Trophoblast cell (in vitro differentiated cells and primary cell): Measurements from ENCODE around the gene PRUNE2.

Source experiments
- DNase-seq, 2 donors: peaks; one replicate each; pipeline ENCODE4 v3.0.0-alpha.2; 2016
- H2AFZ ChIP-seq: 2 replicates; pipeline ENCODE4 v1.6.1; 2013; ENCODE audit warnings: low read length, moderate library complexity, mild to moderate bottlenecking; ENCODE audit not compliant: insufficient read depth, poor library complexity
- H2AK5ac ChIP-seq: 2 replicates; pipeline ENCODE4 v1.6.1; 2013; ENCODE audit warnings: mild to moderate bottlenecking, low read length
- H2BK120ac ChIP-seq: 2 replicates; pipeline ENCODE4 v1.6.1; 2013; ENCODE audit warnings: low read length, mild to moderate bottlenecking, moderate library complexity; ENCODE audit not compliant: insufficient read depth, poor library complexity
- H2BK12ac ChIP-seq: 2 replicates; pipeline ENCODE4 v1.6.1; 2013; ENCODE audit warnings: mild to moderate bottlenecking, low read length, moderate library complexity
- H2BK5ac ChIP-seq: 2 replicates; pipeline ENCODE4 v1.6.1; 2013; ENCODE audit warnings: low read length, low read depth, moderate library complexity, mild to moderate bottlenecking; ENCODE audit not compliant: poor library complexity
- H3K14ac ChIP-seq: 2 replicates; pipeline ENCODE4 v1.6.1; 2013; ENCODE audit warnings: mild to moderate bottlenecking, low read length
- H3K18ac ChIP-seq: 2 replicates; pipeline ENCODE4 v1.6.1; 2013; ENCODE audit warnings: mild to moderate bottlenecking, low read length
- H3K23ac ChIP-seq: 2 replicates; pipeline ENCODE4 v1.6.1; 2013; ENCODE audit warnings: low read length
- H3K27ac ChIP-seq: 2 replicates; pipeline ENCODE4 v1.5.1; 2013; ENCODE audit warnings: low read depth, mild to moderate bottlenecking, inconsistent platforms, low read length, moderate library complexity
- H3K27me3 ChIP-seq: 2 replicates; pipeline ENCODE4 v1.6.1; 2013; ENCODE audit warnings: inconsistent platforms, mild to moderate bottlenecking, low read length, moderate library complexity; ENCODE audit not compliant: insufficient read depth
- H3K36me3 ChIP-seq, 2 experiments: 1 replicate in 1 of 2; 2 replicates in 1 of 2; pipeline ENCODE4 v1.6.1; 2013; ENCODE audit warnings: low read length in 2 of 2, mild to moderate bottlenecking in 2 of 2, moderate library complexity in 1 of 2; ENCODE audit not compliant: insufficient read depth in 2 of 2, control insufficient read depth in 1 of 2
- H3K4ac ChIP-seq: 2 replicates; pipeline ENCODE4 v1.6.1; 2013; ENCODE audit warnings: low read depth, mild to moderate bottlenecking, low read length, moderate library complexity
- H3K4me1 ChIP-seq, 2 experiments: 1 replicate in 1 of 2; 2 replicates in 1 of 2; pipeline ENCODE4 v1.6.1; 2013; ENCODE audit warnings: low read length in 2 of 2, mild to moderate bottlenecking in 2 of 2, moderate library complexity in 1 of 2; ENCODE audit not compliant: insufficient read depth in 2 of 2, control insufficient read depth in 1 of 2
- H3K4me2 ChIP-seq: 2 replicates; pipeline ENCODE4 v1.6.1; 2013; ENCODE audit warnings: inconsistent platforms, mild to moderate bottlenecking, low read length, moderate library complexity
- H3K4me3 ChIP-seq: 2 replicates; pipeline ENCODE4 v1.5.1; 2013; ENCODE audit warnings: mild to moderate bottlenecking, low read depth, low read length, inconsistent platforms
- H3K79me1 ChIP-seq: one replicate; pipeline ENCODE4 v1.6.1; 2013; ENCODE audit warnings: low read length
- H3K79me2 ChIP-seq: 2 replicates; pipeline ENCODE4 v1.6.1; 2013; ENCODE audit warnings: low read length, mild to moderate bottlenecking; ENCODE audit not compliant: control insufficient read depth, insufficient read depth, poor library complexity
- H3K9ac ChIP-seq: 2 replicates; pipeline ENCODE4 v1.6.1; 2013; ENCODE audit warnings: mild to moderate bottlenecking, low read length
- H3K9me3 ChIP-seq: 2 replicates; pipeline ENCODE4 v1.6.1; 2013; ENCODE audit warnings: low read depth, mild to moderate bottlenecking, control low read depth, inconsistent platforms, low read length; ENCODE audit not compliant: insufficient read depth
- H4K12ac ChIP-seq: 2 replicates; pipeline ENCODE4 v1.6.1; 2013; ENCODE audit warnings: low read depth, mild to moderate bottlenecking, low read length, moderate library complexity
- H4K8ac ChIP-seq: 2 replicates; pipeline ENCODE4 v1.6.1; 2013; ENCODE audit warnings: low read depth, mild to moderate bottlenecking, low read length, moderate library complexity
- H4K91ac ChIP-seq: one replicate; pipeline ENCODE4 v1.6.1; 2013; ENCODE audit warnings: low read depth, mild to moderate bottlenecking, low read length, moderate library complexity
- WGBS: extraction: QIAGEN DNeasy Blood & Tissue Kit; methylation state at CpG from one replicate; pipeline ENCODE4 v1.1.7; 2013; ENCODE audit warnings: missing lambda C conversion rate; ENCODE audit not compliant: insufficient read length, insufficient coverage; ENCODE audit errors: extremely low coverage; 5-methylcytosine and 5-hydroxymethylcytosine counted together

Gene PRUNE2

DNA sequence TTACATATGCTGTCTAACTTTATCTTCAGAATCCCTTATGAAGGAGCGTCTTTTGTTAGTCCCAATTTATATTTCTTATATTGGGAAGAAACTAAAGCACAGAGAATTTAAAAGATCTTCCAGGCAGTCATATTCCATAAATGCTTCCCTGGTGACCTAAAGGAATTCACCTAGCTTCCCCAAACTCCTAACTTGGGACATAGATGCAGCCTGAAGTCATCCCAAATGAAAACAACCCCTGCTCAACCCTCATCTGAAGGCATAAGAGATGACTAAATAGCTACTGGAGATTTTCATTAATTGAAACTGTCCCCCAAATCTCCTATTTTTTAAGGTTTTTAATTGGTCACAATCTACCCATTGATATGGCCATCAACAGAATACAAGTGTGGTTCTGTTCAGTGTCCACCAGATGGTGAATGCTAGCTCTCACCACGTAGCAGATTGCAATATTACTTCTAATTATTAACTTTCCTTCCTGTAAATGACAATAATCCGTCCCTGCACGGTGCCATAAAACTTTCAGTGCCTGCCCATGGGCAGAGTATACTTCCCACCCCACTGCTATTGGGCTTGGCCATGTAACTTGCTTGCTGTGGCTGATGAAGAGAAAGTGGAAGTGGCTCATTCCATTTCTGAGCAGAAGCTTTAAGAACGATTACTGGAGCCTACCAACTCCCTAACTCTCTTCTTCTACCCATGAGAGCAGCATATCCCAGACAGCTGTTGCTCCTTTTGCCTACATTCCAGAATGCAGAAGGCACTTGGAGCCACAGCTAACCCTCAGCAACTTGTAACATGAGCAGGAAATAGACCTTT is 18.7 kb downstream of the PRUNE2 start:
- Histone ChIP-seq H2AK5ac (no peak overlapping the region), H3K79me1 (peaks cover 1% of the 10 kb centered on the region), H2BK120ac (no peak overlapping the region), H2BK5ac (no peak overlapping the region), H3K18ac (no peak overlapping the region), H2BK12ac (no peak overlapping the region), H2AFZ (no peak overlapping the region), H4K12ac (no peak overlapping the region), H4K91ac (no peak overlapping the region), H3K14ac (no peak overlapping the region), H3K4ac (no peak overlapping the region), H3K27me3 (no peaks in the 10 kb centered on the region), H3K4me2 (no peak overlapping the region), H3K23ac (no peak overlapping the region), H3K9me3 (no peaks in the 10 kb centered on the region), H3K79me2 (no peaks in the 10 kb centered on the region), H3K27ac (no peak overlapping the region), H3K36me3 (no peaks in the 10 kb centered on the region), H3K4me1 (peaks cover 0 to 10% of the 10 kb centered on the region in 2 experiments), H4K8ac (no peak overlapping the region), H3K4me3 (no peak overlapping the region), H3K9ac (no peak overlapping the region)
- DNase-seq, result peak in 1 of 2 donors; percentile 38
- WGBS, result no CpG with 5 or more reads among the region's 5 CpGs

DNA sequence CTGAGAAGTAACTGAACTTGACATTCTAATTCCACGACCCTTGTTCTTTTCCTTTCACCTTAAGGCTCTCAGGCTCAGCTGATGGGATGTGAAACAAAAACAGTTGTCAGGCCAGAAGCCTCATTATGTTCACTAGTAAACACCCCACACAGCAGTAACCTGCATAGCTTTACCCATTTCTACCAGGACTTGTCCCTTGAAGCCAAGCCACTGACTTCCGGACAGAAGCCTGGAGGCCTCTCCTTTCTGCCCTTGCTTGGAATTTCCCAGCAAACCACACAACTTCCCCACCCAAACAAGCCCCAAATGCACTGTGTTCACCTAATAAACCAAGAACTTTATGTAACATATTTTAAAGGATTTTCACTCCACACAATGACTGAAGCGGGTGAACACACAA is 19.6 kb downstream of the PRUNE2 start:
- Histone ChIP-seq H2AK5ac (no peak overlapping the region), H3K4me2 (no peak overlapping the region), H4K12ac (no peak overlapping the region), H3K4me3 (no peak overlapping the region), H2BK5ac (no peak overlapping the region), H3K18ac (no peak overlapping the region), H2BK120ac (no peak overlapping the region), H3K9me3 (no peaks in the 10 kb centered on the region), H3K27ac (no peak overlapping the region), H3K4ac (no peak overlapping the region), H2BK12ac (no peak overlapping the region), H3K27me3 (no peaks in the 10 kb centered on the region), H4K8ac (no peak overlapping the region), H3K79me2 (no peaks in the 10 kb centered on the region), H3K4me1 (peaks cover 0 to 10% of the 10 kb centered on the region in 2 experiments), H3K23ac (no peak overlapping the region), H3K14ac (no peak overlapping the region), H3K36me3 (no peaks in the 10 kb centered on the region), H2AFZ (no peak overlapping the region), H4K91ac (no peak overlapping the region), H3K9ac (no peak overlapping the region), H3K79me1 (peaks cover 1% of the 10 kb centered on the region)
- WGBS, result no CpG with 5 or more reads among the region's 3 CpGs
- DNase-seq, result no peak

DNA sequence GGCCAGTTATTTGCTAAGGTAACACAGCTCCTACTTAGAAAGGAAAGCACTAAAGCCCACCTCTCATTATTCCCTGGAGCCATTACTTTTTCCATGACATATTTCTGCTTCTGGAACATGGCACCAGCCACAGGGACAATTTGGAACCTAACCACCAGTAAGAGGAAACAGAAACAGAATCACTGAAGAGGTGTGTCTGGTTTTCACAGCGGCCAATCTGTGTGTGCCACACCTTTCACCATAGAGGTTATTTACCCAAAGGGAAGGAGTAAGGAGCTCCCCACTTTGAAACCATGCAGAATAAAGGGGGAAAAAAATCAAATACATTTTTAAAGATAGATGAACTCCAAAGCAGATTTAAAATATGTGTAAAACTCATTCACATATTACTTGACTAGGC is 21.1 kb downstream of the PRUNE2 start:
- H3K23ac ChIP-seq, result no peak overlapping the region
- H2BK120ac ChIP-seq, result no peak overlapping the region
- H3K9ac ChIP-seq, result no peak overlapping the region
- no peak for DNase-seq
- H3K36me3 ChIP-seq, result no peaks in the 10 kb centered on the region
- no peaks in the 10 kb centered on the region for H3K27me3 ChIP-seq
- peaks cover 0 to 10% of the 10 kb centered on the region in 2 experiments for H3K4me1 ChIP-seq
- no peak overlapping the region for H3K27ac ChIP-seq
- no peak overlapping the region for H3K14ac ChIP-seq
- H4K12ac ChIP-seq, result no peak overlapping the region
- H2BK5ac ChIP-seq, result no peak overlapping the region
- H2BK12ac ChIP-seq, result no peak overlapping the region
- no CpG with 5 or more reads among the region's 1 CpG for WGBS
- H3K79me2 ChIP-seq, result no peaks in the 10 kb centered on the region
- H3K18ac ChIP-seq, result no peak overlapping the region
- H4K8ac ChIP-seq, result no peak overlapping the region
- no peak overlapping the region for H2AK5ac ChIP-seq
- H2AFZ ChIP-seq, result no peak overlapping the region
- H3K79me1 ChIP-seq, result peaks cover 1% of the 10 kb centered on the region
- H3K4me2 ChIP-seq, result no peak overlapping the region
- H4K91ac ChIP-seq, result no peak overlapping the region
- no peak overlapping the region for H3K4me3 ChIP-seq
- no peak overlapping the region for H3K4ac ChIP-seq
- no peaks in the 10 kb centered on the region for H3K9me3 ChIP-seq

DNA sequence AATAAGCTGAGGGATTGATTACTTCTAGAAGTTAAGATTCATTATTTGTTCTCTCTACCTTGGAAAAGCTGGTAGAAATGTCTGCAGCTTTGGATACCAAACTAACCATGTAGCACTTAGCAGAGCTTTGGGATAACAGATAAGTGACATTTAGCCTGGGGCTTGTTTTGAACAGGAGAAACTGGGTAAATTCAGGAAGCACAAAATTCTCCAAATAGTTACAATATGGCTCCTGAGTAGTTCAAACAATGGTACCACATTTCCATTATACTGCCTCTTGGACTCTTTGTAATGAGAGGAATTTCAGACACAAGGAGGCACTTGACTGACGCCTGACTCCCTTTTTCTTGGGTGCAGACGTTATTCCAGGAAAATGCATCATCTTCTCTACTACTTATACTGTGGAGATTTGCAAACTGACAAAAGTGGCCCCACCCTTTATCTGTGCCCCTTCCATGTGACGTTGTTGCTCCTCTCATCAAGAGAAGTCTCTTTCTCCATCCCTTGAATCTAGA is 22.5 kb downstream of the PRUNE2 start:
- H2AFZ ChIP-seq, result no peak overlapping the region
- peak overlapping the region; percentile 48 for H3K27ac ChIP-seq
- H3K27me3 ChIP-seq, result no peaks in the 10 kb centered on the region
- no peak overlapping the region for H3K4ac ChIP-seq
- no peak overlapping the region for H3K14ac ChIP-seq
- H4K91ac ChIP-seq, result no peak overlapping the region
- H3K4me3 ChIP-seq, result no peak overlapping the region
- H3K79me2 ChIP-seq, result no peaks in the 10 kb centered on the region
- H2BK120ac ChIP-seq, result no peak overlapping the region
- H2BK12ac ChIP-seq, result no peak overlapping the region
- no peak overlapping the region for H2BK5ac ChIP-seq
- no peak overlapping the region for H3K18ac ChIP-seq
- peaks cover 0 to 10% of the 10 kb centered on the region in 2 experiments for H3K4me1 ChIP-seq
- H4K12ac ChIP-seq, result no peak overlapping the region
- WGBS, result no CpG with 5 or more reads among the region's 3 CpGs
- H3K79me1 ChIP-seq, result peaks cover 1% of the 10 kb centered on the region
- no peaks in the 10 kb centered on the region for H3K9me3 ChIP-seq
- H3K23ac ChIP-seq, result no peak overlapping the region
- H3K9ac ChIP-seq, result no peak overlapping the region
- no peaks in the 10 kb centered on the region for H3K36me3 ChIP-seq
- no peak overlapping the region for H3K4me2 ChIP-seq
- peak; percentile 55 to 93 for DNase-seq
- H4K8ac ChIP-seq, result no peak overlapping the region
- no peak overlapping the region for H2AK5ac ChIP-seq
